ENCODE results near the gene CLEC16A. TPM values are rescaled to one million over a fixed set of nuclear protein-coding genes. Genes with fewer than 3 reads are reported as not detected.

CLEC16A gene
- total and polyA plus RNA-seq, 8 donors: 17.6 to 38.6 (median 21.6) TPM

- ATAC-seq (no peak), DNase-seq (peak in 1 of 4 donors; percentile 2)
- H3K4me3 ChIP-seq: no peak overlapping the region
- peaks cover 0 to 4% of the 10 kb centered on the region in 2 donors for H3K36me3 ChIP-seq
- H3K4me1 ChIP-seq: peaks cover 0 to 4% of the 10 kb centered on the region in 2 donors
- intact Hi-C loops (cut with DNase I): no loop called here
- H3K27me3 ChIP-seq: no peaks in the 10 kb centered on the region
- H3K9me3 ChIP-seq: no peaks in the 10 kb centered on the region
- TF ChIP-seq, protein P1, sequence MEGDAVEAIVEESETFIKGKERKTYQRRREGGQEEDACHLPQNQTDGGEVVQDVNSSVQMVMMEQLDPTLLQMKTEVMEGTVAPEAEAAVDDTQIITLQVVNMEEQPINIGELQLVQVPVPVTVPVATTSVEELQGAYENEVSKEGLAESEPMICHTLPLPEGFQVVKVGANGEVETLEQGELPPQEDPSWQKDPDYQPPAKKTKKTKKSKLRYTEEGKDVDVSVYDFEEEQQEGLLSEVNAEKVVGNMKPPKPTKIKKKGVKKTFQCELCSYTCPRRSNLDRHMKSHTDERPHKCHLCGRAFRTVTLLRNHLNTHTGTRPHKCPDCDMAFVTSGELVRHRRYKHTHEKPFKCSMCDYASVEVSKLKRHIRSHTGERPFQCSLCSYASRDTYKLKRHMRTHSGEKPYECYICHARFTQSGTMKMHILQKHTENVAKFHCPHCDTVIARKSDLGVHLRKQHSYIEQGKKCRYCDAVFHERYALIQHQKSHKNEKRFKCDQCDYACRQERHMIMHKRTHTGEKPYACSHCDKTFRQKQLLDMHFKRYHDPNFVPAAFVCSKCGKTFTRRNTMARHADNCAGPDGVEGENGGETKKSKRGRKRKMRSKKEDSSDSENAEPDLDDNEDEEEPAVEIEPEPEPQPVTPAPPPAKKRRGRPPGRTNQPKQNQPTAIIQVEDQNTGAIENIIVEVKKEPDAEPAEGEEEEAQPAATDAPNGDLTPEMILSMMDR (IDR thresholded peaks at IDR 0.05): no peak
- H3K27ac ChIP-seq: no peak overlapping the region
These were observed 213.7 kb downstream of the CLEC16A start for GRCh38 chr16:11158018-11158417.

- no peak for ATAC-seq
These were observed 214.9 kb downstream of the CLEC16A start for GRCh38 chr16:11159282-11159681.

GRCh38 chr16:11160676-11161115 lies 216.3 kb downstream of the CLEC16A start:
- Histone ChIP-seq H3K4me1 (no peaks in the 10 kb centered on the region), H3K4me3 (no peak overlapping the region), H3K9me3 (no peaks in the 10 kb centered on the region), H3K27me3 (no peaks in the 10 kb centered on the region), H3K27ac (no peak overlapping the region), H3K36me3 (peaks cover 0 to 4% of the 10 kb centered on the region in 2 donors)
- intact Hi-C loops (cut with DNase I): no loop called here
- DNase-seq (no peak), ATAC-seq (no peak)
- TF ChIP-seq, protein P1 (IDR thresholded peaks at IDR 0.05): no peak

More at GRCh38 chr16:11159282-11159681, 214.9 kb downstream of the CLEC16A start:
- Histone ChIP-seq H3K27me3 (no peaks in the 10 kb centered on the region), H3K9me3 (no peaks in the 10 kb centered on the region), H3K36me3 (peaks cover 0 to 4% of the 10 kb centered on the region in 2 donors), H3K4me3 (no peak overlapping the region), H3K4me1 (no peaks in the 10 kb centered on the region), H3K27ac (no peak overlapping the region)
- DNase-seq: peak in 1 of 4 donors; percentile 1
- intact Hi-C loops (cut with DNase I): no loop called here
- TF ChIP-seq, protein P1 (IDR thresholded peaks at IDR 0.05): no peak

DNA sequence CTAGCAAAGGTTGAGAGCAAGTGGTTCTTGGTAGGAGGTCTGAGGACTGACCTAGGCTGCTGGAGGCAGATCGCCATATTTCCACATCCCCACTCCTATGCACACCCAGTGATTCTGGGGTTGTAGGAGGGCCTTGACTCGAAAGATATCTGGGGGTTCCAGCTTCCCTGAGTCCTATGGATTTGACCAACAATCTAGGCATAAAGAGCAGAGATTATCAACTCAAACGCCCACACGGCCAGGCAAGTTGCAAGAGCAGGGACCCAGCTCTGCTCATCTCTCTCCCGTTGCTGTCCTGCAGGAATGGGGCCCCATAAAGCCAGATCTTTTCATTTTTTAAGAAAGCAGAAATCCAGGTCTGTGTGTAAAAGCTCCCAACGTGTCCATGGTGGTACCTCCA lies 217.1 kb downstream of the CLEC16A start:
- Histone ChIP-seq H3K27ac (no peak overlapping the region), H3K27me3 (no peaks in the 10 kb centered on the region)
- intact Hi-C loops (cut with DNase I): no loop called here

GRCh38 chr16:11161974-11162373 lies 217.6 kb downstream of the CLEC16A start:
- Histone ChIP-seq H3K9me3 (no peaks in the 10 kb centered on the region), H3K4me3 (no peak overlapping the region), H3K27ac (no peak overlapping the region), H3K4me1 (no peaks in the 10 kb centered on the region), H3K27me3 (no peaks in the 10 kb centered on the region), H3K36me3 (peaks cover 0 to 15% of the 10 kb centered on the region in 2 donors)
- intact Hi-C loops (cut with DNase I): no loop called here
- TF ChIP-seq, protein P1 (IDR thresholded peaks at IDR 0.05): no peak
- DNase-seq (peak in 1 of 4 donors; percentile 53), ATAC-seq (no peak)

More for the DNA sequence above, 217.1 kb downstream of the CLEC16A start:
- ATAC-seq (no peak), DNase-seq (peak in 1 of 4 donors; percentile 8)
- Histone ChIP-seq H3K9me3 (no peaks in the 10 kb centered on the region), H3K36me3 (peaks cover 0 to 10% of the 10 kb centered on the region in 2 donors), H3K4me1 (no peaks in the 10 kb centered on the region), H3K4me3 (no peak overlapping the region)
- TF ChIP-seq, protein P1 (IDR thresholded peaks at IDR 0.05): no peak
